ENCODE data around the gene DCDC2.
"Not testable (repeated sequence)": the region's sequence is repeated elsewhere in the genome, so short reads cannot be mapped to it uniquely, and the experiment has no call there.

- not testable (repeated sequence) for TF ChIP-seq TARDBP, PKNOX1, ARNT, SP1 (IDR thresholded peaks at IDR 0.05)
Measured at GRCh38 chr6:24365103-24365633, 7.3 kb upstream of the DCDC2 start.

Measured in HEK293T (cell line).